Measurements from ENCODE around the gene TSNAX.
"Not testable (repeated sequence)": the region's sequence is repeated elsewhere in the genome, so short reads cannot be mapped to it uniquely, and the experiment has no call there.

Gene TSNAX

DNA sequence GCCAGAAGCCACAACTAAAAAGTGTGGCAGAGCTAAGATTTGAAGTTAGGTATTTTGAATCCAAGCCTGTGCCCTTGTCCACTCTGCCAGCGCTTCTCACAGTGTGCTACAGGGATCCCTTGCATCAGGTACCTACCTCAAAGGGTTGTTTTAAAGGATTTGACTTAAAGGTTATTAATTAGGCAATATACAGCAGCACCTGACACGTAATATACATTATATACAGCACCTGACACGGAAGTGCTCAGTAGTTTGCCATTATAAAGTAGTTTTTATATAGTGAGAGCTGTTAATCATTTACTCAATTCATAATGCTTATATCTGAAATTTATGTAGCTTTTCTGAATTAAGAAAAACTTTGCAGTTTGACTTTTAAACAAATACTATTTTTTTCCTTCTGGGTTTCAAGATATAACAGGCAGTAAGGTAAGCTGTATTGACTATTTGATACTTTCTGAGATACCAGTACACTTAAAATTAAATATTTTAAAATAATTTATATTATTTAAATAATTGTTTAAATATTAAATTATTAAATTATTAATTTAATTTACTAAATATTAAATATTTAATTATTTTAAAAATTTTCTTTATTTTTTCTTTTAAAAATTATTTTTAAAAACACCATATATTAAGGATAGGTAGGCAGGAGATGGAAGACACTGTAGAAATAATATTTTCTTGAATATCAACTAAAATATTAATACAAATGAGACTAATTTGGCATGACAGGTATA, 33.3 kb downstream of the TSNAX start:
- no peak for DNase-seq (ENCODE audit: low read depth)

- no peak for DNase-seq (ENCODE audit: low read depth)
Measured at GRCh38 chr1:231563247-231563646, 34.8 kb downstream of the TSNAX start.

- no peak for DNase-seq (ENCODE audit: low read depth)
Measured at GRCh38 chr1:231564373-231564772, 35.9 kb downstream of the TSNAX start.

- no peak for DNase-seq (ENCODE audit: low read depth)
Measured at GRCh38 chr1:231566496-231566895, 38.0 kb downstream of the TSNAX start.

DNA sequence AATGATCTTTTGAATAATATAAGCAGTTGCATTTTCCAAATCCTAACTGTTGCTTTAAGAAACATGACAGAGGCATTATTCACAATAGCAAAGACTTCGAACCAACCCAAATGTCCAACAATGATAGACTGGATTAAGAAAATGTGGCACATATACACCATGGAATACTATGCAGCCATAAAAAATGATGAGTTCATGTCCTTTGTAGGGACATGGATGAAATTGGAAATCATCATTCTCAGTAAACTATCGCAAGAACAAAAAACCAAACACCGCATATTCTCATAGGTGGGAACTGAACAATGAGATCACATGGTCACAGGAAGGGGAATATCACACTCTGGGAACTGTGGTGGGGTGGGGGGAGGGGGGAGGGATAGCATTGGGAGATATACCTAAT, 41.8 kb downstream of the TSNAX start:
- not testable (repeated sequence) for DNase-seq (ENCODE audit: low read depth)

- no peak for DNase-seq (ENCODE audit: low read depth)
Measured at GRCh38 chr1:231571904-231572303, 43.4 kb downstream of the TSNAX start.

DNA sequence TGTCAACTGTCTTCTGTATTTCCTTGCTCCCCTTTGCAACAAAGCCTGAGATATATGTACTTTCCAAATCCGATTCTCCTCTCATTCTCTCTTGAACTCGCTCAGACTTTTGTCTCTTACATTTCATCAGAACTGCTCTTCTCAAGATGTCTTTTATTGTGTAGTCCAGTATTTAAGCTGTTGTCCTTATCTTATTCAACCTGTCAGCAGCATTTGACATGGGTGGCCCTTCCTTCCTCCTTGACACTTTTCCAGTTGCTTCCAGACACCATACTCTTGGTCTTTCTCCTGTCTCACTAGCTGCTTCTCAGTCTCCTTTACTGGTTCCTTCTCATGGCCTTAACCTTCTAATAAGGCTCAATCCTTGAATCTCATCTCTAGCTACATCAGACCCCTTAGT, 47.0 kb downstream of the TSNAX start:
- no peak for DNase-seq (ENCODE audit: low read depth)

GRCh38 chr1:231576804-231577718, 48.6 kb downstream of the TSNAX start:
- no peak for DNase-seq (ENCODE audit: low read depth)

GRCh38 chr1:231580874-231581273, 52.4 kb downstream of the TSNAX start:
- no peak for DNase-seq (ENCODE audit: low read depth)

DNA sequence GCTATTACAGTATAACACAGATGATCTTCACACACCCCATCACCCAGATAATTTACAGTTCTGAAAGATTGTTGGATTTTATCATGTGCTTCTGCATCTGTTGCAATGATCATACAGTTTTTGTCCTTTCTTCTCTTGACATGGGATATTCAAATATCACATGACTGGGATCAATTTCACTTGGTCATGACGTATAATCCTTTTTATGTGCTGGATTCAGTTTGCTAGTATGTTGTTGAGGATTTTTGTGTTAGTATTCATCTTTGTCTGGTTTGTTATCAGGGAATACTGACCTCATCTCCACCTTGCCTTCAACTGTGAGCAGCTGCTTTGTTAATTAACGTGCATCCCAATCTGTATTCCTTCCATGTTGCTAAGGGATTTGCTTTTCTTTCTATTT, 53.4 kb downstream of the TSNAX start:
- DNase-seq (ENCODE audit: low read depth): no peak

DNA sequence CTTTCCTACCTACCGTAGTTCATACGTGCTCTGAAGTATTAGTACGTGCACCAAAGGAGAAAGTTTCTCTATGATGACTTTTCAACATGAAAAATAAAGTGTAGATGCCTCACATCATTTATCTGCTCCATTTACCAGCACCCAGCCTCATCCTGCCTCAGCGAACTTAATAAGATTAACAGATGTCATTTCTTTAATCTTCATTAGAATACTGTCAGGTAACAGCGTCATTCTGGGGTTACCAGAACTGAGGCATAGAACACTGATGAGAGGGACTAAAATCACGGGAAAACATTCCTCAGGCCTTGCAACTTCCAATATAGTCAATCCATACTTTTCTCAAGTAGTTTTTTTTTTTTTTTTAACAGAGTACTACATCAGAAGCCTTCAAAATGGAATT, 54.9 kb downstream of the TSNAX start:
- no peak for DNase-seq (ENCODE audit: low read depth)

DNA sequence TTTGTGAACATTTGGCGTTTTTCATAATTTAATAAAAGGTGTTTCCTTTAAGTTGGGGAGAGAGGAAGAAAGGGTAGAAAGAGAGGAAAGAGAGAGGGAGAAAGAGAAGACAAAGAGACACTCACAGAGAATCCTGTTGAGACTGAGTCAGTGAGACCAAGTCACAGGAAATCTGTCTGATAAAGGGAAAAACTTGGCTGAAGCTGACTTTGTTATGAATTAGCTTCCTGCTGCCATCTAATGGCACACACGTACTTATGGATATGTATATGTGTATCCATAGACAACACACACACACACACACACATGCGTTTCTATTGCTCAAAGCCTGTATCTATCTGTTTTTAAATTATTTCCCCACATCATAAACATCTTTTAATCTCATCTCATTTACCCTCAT, 55.6 kb downstream of the TSNAX start:
- no peak for DNase-seq (ENCODE audit: low read depth)

- no peak for DNase-seq (ENCODE audit: low read depth)
Measured at GRCh38 chr1:231584921-231585320, 56.5 kb downstream of the TSNAX start.

DNA sequence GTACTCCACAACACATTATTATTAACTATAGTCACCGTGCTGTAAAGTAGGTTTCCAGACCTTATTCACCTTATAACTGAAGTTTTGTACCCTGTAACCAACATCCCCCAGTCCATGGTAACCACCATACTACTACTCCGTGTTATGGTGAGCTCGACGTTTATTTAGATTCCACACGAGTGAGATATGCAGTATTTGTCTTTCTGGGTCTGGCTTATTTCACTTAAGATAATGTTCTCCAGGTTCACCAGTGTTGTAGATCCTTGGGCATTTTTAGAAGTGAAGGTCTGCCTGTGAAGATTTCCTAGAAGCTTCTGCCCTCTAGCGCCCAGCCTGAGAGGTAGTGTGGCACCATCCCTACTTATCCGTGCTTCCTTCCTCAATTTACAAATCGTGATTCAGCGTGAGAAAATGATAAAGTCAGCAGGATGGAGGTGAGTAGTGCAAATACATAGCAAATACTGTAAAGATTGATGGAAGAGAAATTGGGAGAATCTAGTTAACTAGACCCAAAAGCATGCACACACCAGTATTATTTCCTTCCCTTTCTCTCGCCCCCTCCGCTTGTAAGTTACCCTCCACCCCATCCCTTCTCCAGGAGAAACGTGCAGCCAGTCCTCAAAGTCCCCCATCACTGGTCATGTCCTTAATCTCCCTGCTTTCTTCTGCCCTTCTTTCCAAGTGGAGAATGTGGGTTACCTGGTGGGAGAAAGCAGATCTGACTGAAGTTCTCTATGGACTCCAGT, 62.2 kb downstream of the TSNAX start:
- no peak for DNase-seq (ENCODE audit: low read depth)

- no peak for DNase-seq (ENCODE audit: low read depth)
Measured at GRCh38 chr1:231591466-231591865, 63.0 kb downstream of the TSNAX start.

GRCh38 chr1:231592809-231593208, 64.3 kb downstream of the TSNAX start:
- no peak for DNase-seq (ENCODE audit: low read depth)

- DNase-seq (ENCODE audit: low read depth): not testable (repeated sequence)
Measured at GRCh38 chr1:231593264-231593663, 64.8 kb downstream of the TSNAX start.

DNA sequence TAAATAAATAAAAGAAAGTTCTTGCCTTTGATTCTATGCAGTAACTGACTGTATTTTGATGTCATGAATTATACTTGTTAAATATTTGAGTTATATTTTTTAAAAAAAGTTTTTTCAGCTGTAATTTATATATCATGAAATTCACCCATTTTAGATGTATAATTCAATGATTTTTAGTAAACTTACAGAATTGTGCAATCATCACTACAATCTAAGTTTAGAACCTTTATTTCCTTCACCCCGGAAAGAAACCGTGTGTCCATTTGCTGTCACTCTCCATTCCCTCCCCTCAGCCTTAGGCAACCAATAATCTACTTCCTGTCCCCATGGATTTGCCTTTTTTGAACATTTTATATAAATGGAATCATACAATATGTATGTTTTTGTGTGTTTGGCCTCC, 65.7 kb downstream of the TSNAX start:
- DNase-seq (ENCODE audit: low read depth): no peak

GRCh38 chr1:231594749-231595148, 66.3 kb downstream of the TSNAX start:
- DNase-seq (ENCODE audit: low read depth): no peak

DNA sequence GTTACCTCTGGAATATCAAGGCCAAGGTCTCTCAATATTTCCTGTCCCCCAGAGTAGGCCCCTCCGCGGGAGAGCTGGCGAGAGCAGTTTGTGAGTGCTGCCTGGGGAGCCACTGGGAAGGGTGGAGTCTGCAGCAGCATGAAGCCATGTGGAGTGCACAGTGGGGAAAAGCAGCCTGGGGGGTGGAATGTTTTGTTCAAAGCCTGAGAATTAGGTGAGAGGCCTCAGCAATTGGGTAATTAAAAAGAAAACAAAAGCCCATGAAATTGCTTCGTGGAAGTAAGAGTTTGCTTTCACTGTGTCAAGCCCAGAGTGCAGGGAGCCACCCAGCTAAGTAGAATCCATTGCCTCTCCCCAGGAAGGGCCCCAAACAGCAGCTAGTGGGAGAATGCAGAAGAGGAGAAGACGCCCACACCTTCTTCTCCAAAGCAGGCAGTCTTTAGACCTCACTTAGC, 67.9 kb downstream of the TSNAX start:
- DNase-seq (ENCODE audit: low read depth): no peak

DNA sequence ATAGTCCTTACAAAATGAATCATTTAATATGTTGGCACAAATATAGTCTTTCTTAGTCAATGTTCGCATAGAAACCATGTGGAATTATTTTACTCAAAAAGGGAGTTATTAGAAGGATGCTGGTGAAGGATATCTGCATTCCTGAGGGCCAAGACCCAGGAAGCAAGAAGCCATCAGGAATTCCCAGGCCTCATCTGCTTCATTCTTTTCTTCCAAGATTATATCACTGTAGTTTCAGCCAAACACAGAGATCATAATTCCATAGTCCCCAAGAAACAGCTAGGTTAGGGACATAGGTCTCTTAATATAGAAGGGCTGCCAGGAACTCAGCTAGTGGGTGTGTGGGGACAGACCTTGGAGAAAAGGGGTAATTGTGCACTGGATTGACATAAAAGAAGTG, 69.5 kb downstream of the TSNAX start:
- no peak for DNase-seq (ENCODE audit: low read depth)

- no peak for DNase-seq (ENCODE audit: low read depth)
Measured at GRCh38 chr1:231600458-231600976, 72.0 kb downstream of the TSNAX start.

Measured in stimulated activated CD8-positive, alpha-beta memory T cell treated with anti-CD3 and anti-CD28 coated beads, Interleukin-15, amount 100 ng/mL, for 1 hour (primary cell).